Mucosa of gallbladder (tissue), 1 donor: Measurements from ENCODE around the gene TAS1R2. TPM values are rescaled to one million over a fixed set of nuclear protein-coding genes. Genes with fewer than 3 reads are reported as not detected.

ENCODE experiments used
- DNase-seq: peaks from one replicate; pipeline ENCODE4 v3.0.0-alpha.2; 2020; ENCODE audit warnings: low spot score
- total RNA-seq: library from RNA; stranded (reverse); gene quantifications from one replicate; pipeline ENCODE4 v1.2.1, GENCODE V29; 2021
- donor health status: DM: no; HTN: no; CAD: no.

TAS1R2 gene
- total RNA-seq, 1 donor from 2014 or later: not detected

GRCh38 chr1:18802231-18802630 lies 57.2 kb downstream of the TAS1R2 start:
- no peak for DNase-seq

- DNase-seq: no peak
These were observed 59.2 kb downstream of the TAS1R2 start for GRCh38 chr1:18800258-18800657.

GRCh38 chr1:18799454-18799853 lies 60.0 kb downstream of the TAS1R2 start:
- no peak for DNase-seq

- DNase-seq: no peak
These were observed 60.5 kb downstream of the TAS1R2 start for GRCh38 chr1:18798946-18799345.

GRCh38 chr1:18798533-18798932 lies 60.9 kb downstream of the TAS1R2 start:
- DNase-seq: no peak

GRCh38 chr1:18796950-18797349 lies 62.5 kb downstream of the TAS1R2 start:
- no peak for DNase-seq

- DNase-seq: no peak
These were observed 64.3 kb downstream of the TAS1R2 start for GRCh38 chr1:18795002-18795689.

- no peak for DNase-seq
These were observed 64.9 kb downstream of the TAS1R2 start for GRCh38 chr1:18794561-18794960.

GRCh38 chr1:18794051-18794450 lies 65.4 kb downstream of the TAS1R2 start:
- no peak for DNase-seq

GRCh38 chr1:18793164-18793563 lies 66.3 kb downstream of the TAS1R2 start:
- no peak for DNase-seq

- no peak for DNase-seq
These were observed 66.7 kb downstream of the TAS1R2 start for GRCh38 chr1:18792747-18793146.

Other genes with a start within 250 kb of the TAS1R2 start
- gene PAX7, start 228.8 kb downstream of the TAS1R2 start, total RNA-seq: not detected
- gene ALDH4A1, start 42.9 kb upstream of the TAS1R2 start, total RNA-seq: 26.4 TPM
- gene IFFO2, start 97.0 kb upstream of the TAS1R2 start, total RNA-seq: 12.2 TPM